ENCODE data around the gene TTLL9.

TTLL9 gene

DNA sequence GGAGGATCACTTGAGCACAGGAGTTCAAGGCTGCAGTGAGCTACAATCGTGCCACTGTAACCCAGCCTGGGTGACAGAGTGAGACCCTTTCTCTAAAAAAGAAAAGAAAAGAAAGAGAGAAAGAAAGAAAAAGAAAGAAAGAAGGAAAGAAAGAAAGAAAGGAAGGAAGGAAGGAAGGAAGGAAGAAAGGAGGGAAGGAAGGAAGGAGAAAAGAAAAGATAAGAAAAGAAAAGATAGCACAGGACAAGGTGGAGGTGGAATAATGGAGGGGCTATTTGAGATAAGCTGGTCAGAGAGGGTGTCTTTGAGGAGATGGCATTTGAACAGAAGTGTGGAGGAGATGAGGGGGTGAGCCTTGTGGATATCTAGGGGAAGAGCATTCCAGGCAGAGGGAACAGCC is 84.1 kb downstream of the TTLL9 start:
- TF ChIP-seq, protein P1, sequence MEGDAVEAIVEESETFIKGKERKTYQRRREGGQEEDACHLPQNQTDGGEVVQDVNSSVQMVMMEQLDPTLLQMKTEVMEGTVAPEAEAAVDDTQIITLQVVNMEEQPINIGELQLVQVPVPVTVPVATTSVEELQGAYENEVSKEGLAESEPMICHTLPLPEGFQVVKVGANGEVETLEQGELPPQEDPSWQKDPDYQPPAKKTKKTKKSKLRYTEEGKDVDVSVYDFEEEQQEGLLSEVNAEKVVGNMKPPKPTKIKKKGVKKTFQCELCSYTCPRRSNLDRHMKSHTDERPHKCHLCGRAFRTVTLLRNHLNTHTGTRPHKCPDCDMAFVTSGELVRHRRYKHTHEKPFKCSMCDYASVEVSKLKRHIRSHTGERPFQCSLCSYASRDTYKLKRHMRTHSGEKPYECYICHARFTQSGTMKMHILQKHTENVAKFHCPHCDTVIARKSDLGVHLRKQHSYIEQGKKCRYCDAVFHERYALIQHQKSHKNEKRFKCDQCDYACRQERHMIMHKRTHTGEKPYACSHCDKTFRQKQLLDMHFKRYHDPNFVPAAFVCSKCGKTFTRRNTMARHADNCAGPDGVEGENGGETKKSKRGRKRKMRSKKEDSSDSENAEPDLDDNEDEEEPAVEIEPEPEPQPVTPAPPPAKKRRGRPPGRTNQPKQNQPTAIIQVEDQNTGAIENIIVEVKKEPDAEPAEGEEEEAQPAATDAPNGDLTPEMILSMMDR (IDR thresholded peaks at IDR 0.05; ENCODE audit: low read depth, low read length, missing control alignments): no peak
- no peak for DNase-seq (ENCODE audit: low read depth)

DNA sequence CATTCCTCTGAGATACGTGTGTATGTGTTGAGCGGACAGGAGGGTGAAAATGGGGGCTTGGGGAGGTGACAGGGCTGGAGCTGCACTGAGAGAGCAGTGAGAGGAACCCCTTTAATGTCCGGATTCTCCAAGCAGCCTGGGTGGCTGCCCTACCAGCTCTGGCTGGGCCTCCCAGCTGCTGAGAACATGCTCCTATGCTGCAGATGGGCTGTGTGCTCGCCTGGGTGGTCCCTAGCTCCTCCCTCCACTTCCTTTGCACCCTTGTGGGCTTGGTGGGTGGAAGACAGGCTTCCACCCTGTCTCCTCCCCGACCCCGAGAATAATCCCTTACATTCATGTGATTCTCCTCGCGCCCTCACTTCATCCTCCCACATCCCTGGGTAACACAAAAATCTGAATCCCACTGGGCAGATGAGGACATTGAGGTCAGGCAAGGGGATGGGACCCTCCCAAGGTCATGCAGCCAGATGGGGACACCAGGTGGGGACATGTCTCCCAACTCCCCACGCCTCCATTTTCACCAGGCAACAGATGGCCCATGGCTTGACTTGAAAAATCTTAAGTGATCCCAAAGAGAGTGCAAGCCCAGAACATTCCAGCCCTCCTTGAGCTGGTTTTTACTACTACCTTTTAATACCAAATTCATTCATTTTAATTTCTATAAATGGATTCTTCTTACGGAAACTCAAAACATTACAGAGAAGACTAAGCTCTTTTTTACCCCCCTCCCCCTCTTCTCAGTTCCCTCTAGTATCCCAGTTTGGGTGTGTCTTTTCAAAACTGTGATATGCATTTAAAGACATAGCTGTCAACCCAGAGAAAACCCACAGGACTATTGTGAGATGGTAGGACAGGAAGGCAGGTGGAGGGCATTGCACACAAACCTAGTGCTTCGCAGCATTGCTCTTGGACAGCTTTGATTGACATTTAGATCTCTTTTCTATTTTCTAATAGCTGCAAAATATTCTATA is 86.4 kb downstream of the TTLL9 start:
- no peak overlapping the region for H3K4me3 ChIP-seq (ENCODE audit: low read depth, low read length)
- DNase-seq (ENCODE audit: low read depth): no peak
- TF ChIP-seq, protein P1 (IDR thresholded peaks at IDR 0.05; ENCODE audit: low read depth, low read length, missing control alignments): no peak

More for the DNA sequence above, 84.1 kb downstream of the TTLL9 start:
- no peak overlapping the region for H3K4me3 ChIP-seq (ENCODE audit: low read depth, low read length)

DNA sequence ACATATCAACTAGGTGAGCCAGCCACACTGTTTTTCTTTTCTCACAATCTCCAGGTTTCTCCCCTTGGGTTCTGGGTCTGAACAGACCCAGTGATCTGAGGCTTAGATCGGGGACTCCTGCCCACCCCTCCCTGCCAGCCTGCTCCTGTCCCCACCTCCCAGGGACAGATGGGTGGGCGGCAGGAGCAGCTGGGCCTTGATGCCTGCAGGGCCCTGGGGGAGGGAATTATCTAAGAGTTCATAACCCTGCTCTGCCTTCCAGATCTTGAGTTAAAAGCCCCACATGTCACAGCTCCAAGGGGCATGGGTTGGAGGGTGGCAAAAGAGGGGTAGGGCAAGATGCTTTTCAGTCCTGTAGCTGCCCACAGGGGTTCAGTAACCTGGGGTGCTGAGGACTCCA is 92.3 kb downstream of the TTLL9 start:
- TF ChIP-seq, protein P1 (IDR thresholded peaks at IDR 0.05; ENCODE audit: low read depth, low read length, missing control alignments): no peak
- no peak overlapping the region for H3K4me3 ChIP-seq (ENCODE audit: low read depth, low read length)
- DNase-seq (ENCODE audit: low read depth): no peak

DNA sequence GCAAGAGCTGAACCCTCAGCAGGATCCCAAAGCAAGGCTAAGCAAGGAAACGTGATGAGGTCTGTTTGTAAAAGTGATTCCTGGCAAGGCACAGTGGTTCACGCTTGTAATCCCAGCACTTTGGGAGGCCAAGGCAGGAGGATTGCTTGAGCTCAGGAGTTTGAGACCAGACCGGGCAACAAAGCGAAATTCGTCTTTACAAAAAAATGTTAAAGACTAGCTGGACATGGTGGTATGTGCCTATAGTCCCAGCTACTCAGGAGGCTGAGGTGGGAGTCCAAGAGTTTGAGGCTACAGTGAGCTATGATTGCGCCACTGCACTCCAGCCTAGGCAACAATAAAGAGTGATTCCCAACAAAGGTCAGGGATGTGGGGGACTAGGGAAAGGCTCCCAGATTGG is 93.5 kb downstream of the TTLL9 start:
- TF ChIP-seq, protein P1 (IDR thresholded peaks at IDR 0.05; ENCODE audit: low read depth, low read length, missing control alignments): no peak
- DNase-seq (ENCODE audit: low read depth): no peak
- H3K4me3 ChIP-seq (ENCODE audit: low read depth, low read length): no peak overlapping the region

DNA sequence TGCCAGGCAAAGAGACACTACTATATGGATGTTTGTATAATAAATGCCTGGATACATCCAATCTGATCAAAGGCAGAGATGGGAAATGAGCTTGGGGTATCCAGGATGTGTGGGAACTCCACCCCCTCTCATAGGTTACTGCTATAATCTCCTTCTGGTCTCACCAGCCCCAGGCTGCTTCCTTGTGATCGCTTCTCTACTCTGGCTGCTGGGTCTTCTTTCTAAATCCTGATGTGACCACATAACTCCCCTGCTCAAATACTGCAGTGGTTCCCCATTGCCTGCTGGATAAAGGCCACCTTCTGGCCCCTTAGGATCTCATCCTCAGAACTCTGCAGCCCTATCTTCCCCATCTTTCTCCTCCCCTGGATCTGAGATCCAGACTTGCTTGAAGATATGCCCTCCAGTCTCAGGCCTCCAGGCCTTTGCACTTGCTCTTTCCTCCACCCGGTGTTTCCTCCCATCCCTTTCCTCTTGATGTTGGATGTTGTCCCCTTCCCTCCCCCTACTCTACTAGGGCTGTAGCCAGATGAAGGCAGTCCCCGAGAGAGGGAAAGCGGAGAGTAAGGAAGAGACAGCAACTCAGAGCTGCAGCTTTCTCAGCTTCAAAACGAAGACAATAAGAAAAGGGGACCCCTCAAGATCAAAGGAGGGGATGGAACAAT is 96.7 kb downstream of the TTLL9 start:
- no peak for DNase-seq (ENCODE audit: low read depth)
- no peak overlapping the region for H3K4me3 ChIP-seq (ENCODE audit: low read depth, low read length)
- TF ChIP-seq, protein P1 (IDR thresholded peaks at IDR 0.05; ENCODE audit: low read depth, low read length, missing control alignments): no peak

DNA sequence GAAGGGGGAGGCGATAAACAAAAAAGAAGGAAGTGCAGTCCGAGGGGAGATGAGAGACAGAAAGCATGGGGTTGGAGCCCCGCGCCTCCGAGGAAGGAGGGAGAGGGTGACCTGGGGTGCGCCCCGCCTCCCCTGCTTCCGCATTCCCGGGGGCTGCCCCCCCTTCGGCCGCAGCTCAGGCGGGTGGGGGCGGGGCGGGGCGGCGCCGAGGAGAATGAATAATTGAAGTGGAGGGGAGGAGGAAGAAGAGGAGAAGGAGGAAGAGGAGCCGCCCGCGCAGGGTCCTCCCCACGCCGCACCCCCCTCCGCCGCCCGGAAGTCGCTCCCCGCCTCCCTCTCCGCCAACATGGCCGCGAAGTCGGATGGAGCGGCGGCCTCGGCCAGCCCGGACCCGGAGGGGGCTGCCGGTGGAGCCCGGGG is 97.4 kb downstream of the TTLL9 start, which contains the start of gene XKR7:
TSS of gene XKR7 (plus strand) at position 322 of the 420 bp plus-strand sequence. CDS start at position 347, 25 bp downstream.
- DNase-seq (ENCODE audit: low read depth): no peak

More for the DNA sequence above, 97.4 kb downstream of the TTLL9 start, which contains the start of gene XKR7:
- no peak within 1 kb of the TSS for H3K4me3 ChIP-seq (ENCODE audit: low read depth, low read length)
- TF ChIP-seq, protein P1 (IDR thresholded peaks at IDR 0.05; ENCODE audit: low read depth, low read length, missing control alignments): no peak

Data from GM12864 (cell line).